NK-92 (cell line): ENCODE measurements around the gene PDE4D.
"Not testable (repeated sequence)": the region's sequence is repeated elsewhere in the genome, so short reads cannot be mapped to it uniquely, and the experiment has no call there.

Experiments
- DNase-seq: peaks from one replicate; lab custom pipeline; 2025; ENCODE audit not compliant: unreplicated experiment; lab: John Stamatoyannopoulos, UW

The PDE4D gene

GRCh38 chr5:58961631-58962280 lies 931.8 kb downstream of the PDE4D start:
- DNase-seq = no peak

- no peak for DNase-seq
Observed at GRCh38 chr5:58958701-58959100, 934.8 kb downstream of the PDE4D start.

- not testable (repeated sequence) for DNase-seq
Observed at GRCh38 chr5:58953218-58953617, 940.3 kb downstream of the PDE4D start.

- DNase-seq = no peak
Observed at GRCh38 chr5:58950224-58950623, 943.3 kb downstream of the PDE4D start.

- DNase-seq = no peak
Observed at GRCh38 chr5:58946230-58946629, 947.3 kb downstream of the PDE4D start.

- DNase-seq = no peak
Observed at GRCh38 chr5:58944221-58944620, 949.3 kb downstream of the PDE4D start.

GRCh38 chr5:58940446-58940845 lies 953.1 kb downstream of the PDE4D start:
- no peak for DNase-seq

- no peak for DNase-seq
Observed at GRCh38 chr5:58939664-58940063, 953.9 kb downstream of the PDE4D start.

GRCh38 chr5:58938563-58939424 lies 954.7 kb downstream of the PDE4D start:
- DNase-seq = no peak

- DNase-seq = no peak
Observed at GRCh38 chr5:58937031-58937681, 956.4 kb downstream of the PDE4D start.

GRCh38 chr5:58934629-58935097 lies 958.9 kb downstream of the PDE4D start:
- DNase-seq = no peak

- no peak for DNase-seq
Observed at GRCh38 chr5:58933891-58934628, 959.5 kb downstream of the PDE4D start.

GRCh38 chr5:58932057-58932612 lies 961.4 kb downstream of the PDE4D start:
- DNase-seq = no peak

GRCh38 chr5:58930520-58930919 lies 963.0 kb downstream of the PDE4D start:
- no peak for DNase-seq

GRCh38 chr5:58929726-58930125 lies 963.8 kb downstream of the PDE4D start:
- no peak for DNase-seq

- no peak for DNase-seq
Observed at GRCh38 chr5:58927938-58928337, 965.6 kb downstream of the PDE4D start.

GRCh38 chr5:58927181-58927580 lies 966.3 kb downstream of the PDE4D start:
- no peak for DNase-seq

GRCh38 chr5:58926541-58926935 lies 967.0 kb downstream of the PDE4D start:
- DNase-seq = no peak

GRCh38 chr5:58925627-58926540 lies 967.6 kb downstream of the PDE4D start:
- DNase-seq = no peak

- DNase-seq = no peak
Observed at GRCh38 chr5:58924306-58924705, 969.2 kb downstream of the PDE4D start.
